Breast epithelium (tissue), 4 donors: ENCODE measurements around the gene CDK11B. TPM values are rescaled to one million over a fixed set of nuclear protein-coding genes. Genes with fewer than 3 reads are reported as not detected.

Experiments used
- DNase-seq, 2 donors: peaks; one replicate each; pipeline ENCODE4 v3.0.0-alpha.2; 2019; ENCODE audit warnings: low spot score in 2 of 2
- H3K27ac ChIP-seq, 2 donors: fragments of 200-600 bp; sonication (generic) in 1 of 2; one replicate each; pipeline ENCODE4 v1.5.1; 2016 to 2019; ENCODE audit warnings: mild to moderate bottlenecking in 1 of 2
- H3K27me3 ChIP-seq, 2 donors: fragments of 200-600 bp; sonication (generic) in 1 of 2; one replicate each; pipeline versions ENCODE4 v1.5.1 to v1.6.0; 2017 to 2019; ENCODE audit warnings: control low read depth in 1 of 2, mild to moderate bottlenecking in 1 of 2
- H3K36me3 ChIP-seq: fragments of 200-600 bp; one replicate; pipeline ENCODE4 v1.5.1; 2019
- H3K4me1 ChIP-seq, 2 donors: fragments of 200-600 bp; sonication (generic); one replicate each; pipeline ENCODE4 v1.5.1; 2016 to 2019; ENCODE audit warnings: control low read depth in 1 of 2
- H3K4me3 ChIP-seq, 3 donors: fragments of 200-600 bp; sonication (generic); 1 replicate in 2 of 3; 2 replicates in 1 of 3; pipeline ENCODE4 v1.5.1; 2016 to 2019; ENCODE audit warnings: mild to moderate bottlenecking in 3 of 3, moderate library complexity in 2 of 3
- H3K9me3 ChIP-seq, 2 donors: fragments of 200-600 bp; sonication (generic) in 1 of 2; one replicate each; pipeline ENCODE4 v1.5.1; 2016 to 2019; ENCODE audit warnings: control low read depth in 1 of 2
- POLR2A ChIP-seq: fragments of 450-650 bp; IDR thresholded peaks from one replicate; pipeline ENCODE4 v1.6.1; 2016; ENCODE audit warnings: antibody characterized with exemption, mild to moderate bottlenecking, moderate library complexity
- POLR2AphosphoS5 ChIP-seq, 3 donors: sonication (generic); formaldehyde crosslinking; IDR thresholded peaks; one replicate each; pipeline ENCODE4 v1.6.1; 2017; ENCODE audit warnings: antibody characterized with exemption in 3 of 3
- intact Hi-C: fragments of 100-400 bp; cut with DNase I; formaldehyde crosslinking; loops from one replicate; pipeline ENCODE4 v1.15.1; 2023; ENCODE audit warnings: low total_unique reads
- total RNA-seq, 3 donors: library from RNA; depleted of rRNA; stranded (reverse); fragments of >200 nt; gene quantifications; one replicate each; pipeline ENCODE4 v1.1.0, GENCODE V29; 2016
- TF ChIP-seq, protein P1 (sequence below), 3 donors: fragments of 450-650 bp; IDR thresholded peaks; one replicate each; pipeline ENCODE4 v1.5.1; 2016 to 2017; ENCODE audit warnings: antibody characterized with exemption in 3 of 3, mild to moderate bottlenecking in 3 of 3, moderate library complexity in 3 of 3

CDK11B gene
- total RNA-seq, 3 donors from 2014 or later: 17.4 to 30.3 (median 26.2) TPM

DNA sequence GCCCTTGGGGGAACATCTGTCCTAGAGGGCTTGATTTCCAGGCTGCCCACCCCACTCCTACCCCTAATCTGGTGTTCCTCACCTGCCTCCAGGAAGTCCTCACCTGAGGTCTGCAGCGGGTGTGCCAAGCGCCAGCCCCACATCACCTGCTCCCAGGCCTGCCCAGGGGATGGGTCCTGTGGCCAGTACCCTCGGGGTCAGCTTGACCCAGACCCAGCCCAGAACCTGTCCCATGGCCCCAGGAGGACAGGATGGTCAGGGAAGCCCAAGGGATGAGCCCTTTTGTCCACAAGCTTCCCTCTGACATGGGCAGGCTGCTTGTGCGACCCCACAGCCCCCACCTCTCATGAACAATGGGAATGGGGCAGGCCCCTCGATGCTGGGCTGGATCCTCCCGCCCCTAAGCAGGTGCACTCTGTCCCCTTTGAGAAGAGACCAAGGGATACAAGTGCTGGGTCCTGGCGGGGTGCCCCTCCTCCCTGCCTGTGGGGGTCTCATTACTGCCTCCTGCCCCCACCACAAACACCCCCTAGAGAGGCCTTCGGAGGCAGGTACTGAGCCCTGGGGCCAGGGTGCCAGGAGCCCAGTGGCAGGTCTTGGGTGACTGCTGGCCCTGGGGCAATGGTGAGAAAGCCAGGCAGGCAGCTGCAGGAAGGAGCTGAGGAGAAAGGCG lies 40.3 kb downstream of the CDK11B start:
- Histone ChIP-seq H3K27me3 (no peaks in the 10 kb centered on the region), H3K4me1 (peaks cover 14 to 18% of the 10 kb centered on the region in 2 donors), H3K27ac (no peak overlapping the region), H3K36me3 (no peaks in the 10 kb centered on the region), H3K4me3 (no peak overlapping the region), H3K9me3 (no peaks in the 10 kb centered on the region)
- TF ChIP-seq POLR2AphosphoS5 (IDR thresholded peaks at IDR 0.05) (no peak), POLR2A (no peak)
- TF ChIP-seq, protein P1, sequence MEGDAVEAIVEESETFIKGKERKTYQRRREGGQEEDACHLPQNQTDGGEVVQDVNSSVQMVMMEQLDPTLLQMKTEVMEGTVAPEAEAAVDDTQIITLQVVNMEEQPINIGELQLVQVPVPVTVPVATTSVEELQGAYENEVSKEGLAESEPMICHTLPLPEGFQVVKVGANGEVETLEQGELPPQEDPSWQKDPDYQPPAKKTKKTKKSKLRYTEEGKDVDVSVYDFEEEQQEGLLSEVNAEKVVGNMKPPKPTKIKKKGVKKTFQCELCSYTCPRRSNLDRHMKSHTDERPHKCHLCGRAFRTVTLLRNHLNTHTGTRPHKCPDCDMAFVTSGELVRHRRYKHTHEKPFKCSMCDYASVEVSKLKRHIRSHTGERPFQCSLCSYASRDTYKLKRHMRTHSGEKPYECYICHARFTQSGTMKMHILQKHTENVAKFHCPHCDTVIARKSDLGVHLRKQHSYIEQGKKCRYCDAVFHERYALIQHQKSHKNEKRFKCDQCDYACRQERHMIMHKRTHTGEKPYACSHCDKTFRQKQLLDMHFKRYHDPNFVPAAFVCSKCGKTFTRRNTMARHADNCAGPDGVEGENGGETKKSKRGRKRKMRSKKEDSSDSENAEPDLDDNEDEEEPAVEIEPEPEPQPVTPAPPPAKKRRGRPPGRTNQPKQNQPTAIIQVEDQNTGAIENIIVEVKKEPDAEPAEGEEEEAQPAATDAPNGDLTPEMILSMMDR (IDR thresholded peaks at IDR 0.05): no peak
- no peak for DNase-seq
- intact Hi-C loops: no loop called here

DNA sequence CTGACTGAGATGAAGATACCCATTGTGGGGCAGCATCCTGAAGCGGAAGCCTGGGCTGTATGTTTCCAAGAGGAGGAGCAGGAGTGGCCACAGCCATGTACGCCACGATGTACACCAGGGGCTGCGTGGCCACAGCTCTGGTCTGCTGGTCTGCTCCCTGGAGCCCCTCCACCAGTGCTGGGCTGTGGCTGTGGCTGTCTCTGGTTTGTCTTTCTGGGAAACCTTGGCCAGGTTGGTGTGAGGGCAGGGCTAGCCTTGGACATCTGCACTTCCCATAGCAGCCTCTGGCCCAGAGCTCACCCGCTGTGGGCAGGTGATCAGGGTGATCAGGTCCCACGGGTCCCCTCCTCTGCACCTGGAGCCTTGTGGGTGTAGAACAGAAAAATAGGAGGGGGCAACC lies 40.9 kb downstream of the CDK11B start:
- Histone ChIP-seq H3K4me1 (peaks cover 14 to 19% of the 10 kb centered on the region in 2 donors), H3K36me3 (no peaks in the 10 kb centered on the region), H3K9me3 (no peaks in the 10 kb centered on the region), H3K27ac (no peak overlapping the region), H3K27me3 (no peaks in the 10 kb centered on the region), H3K4me3 (no peak overlapping the region)
- TF ChIP-seq POLR2A: no peak
- TF ChIP-seq POLR2AphosphoS5 (IDR thresholded peaks at IDR 0.05): no peak
- TF ChIP-seq, protein P1 (IDR thresholded peaks at IDR 0.05): no peak
- intact Hi-C loops: no loop called here
- no peak for DNase-seq

DNA sequence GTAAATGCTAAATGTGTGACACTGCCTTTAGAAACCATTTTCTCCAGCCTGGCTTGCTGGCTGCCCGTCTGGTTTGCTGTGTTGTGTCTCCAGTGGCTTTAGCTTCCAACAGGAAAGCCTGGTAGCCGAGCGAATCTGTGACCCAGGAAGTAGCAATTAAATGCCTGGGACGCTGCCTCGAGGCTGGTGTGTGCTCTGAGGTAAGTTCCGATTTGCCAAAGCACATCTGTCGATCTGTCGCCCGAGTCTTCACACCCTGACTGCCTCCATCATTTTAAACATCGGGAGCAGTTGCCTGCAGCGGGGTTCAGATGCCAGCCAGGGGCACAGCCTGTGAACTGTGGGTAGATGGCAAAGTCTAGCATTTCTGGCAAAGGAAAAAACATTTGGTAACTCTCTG lies 41.3 kb downstream of the CDK11B start:
- TF ChIP-seq POLR2AphosphoS5 (IDR thresholded peaks at IDR 0.05): no peak
- TF ChIP-seq, protein P1 (IDR thresholded peaks at IDR 0.05): no peak
- TF ChIP-seq POLR2A: no peak
- no peaks in the 10 kb centered on the region for H3K36me3 ChIP-seq
- no peak overlapping the region for H3K4me3 ChIP-seq
- H3K27me3 ChIP-seq: no peaks in the 10 kb centered on the region
- no peak overlapping the region for H3K27ac ChIP-seq
- H3K4me1 ChIP-seq: peaks cover 14 to 19% of the 10 kb centered on the region in 2 donors
- H3K9me3 ChIP-seq: no peaks in the 10 kb centered on the region
- intact Hi-C loops: no loop called here
- no peak for DNase-seq

DNA sequence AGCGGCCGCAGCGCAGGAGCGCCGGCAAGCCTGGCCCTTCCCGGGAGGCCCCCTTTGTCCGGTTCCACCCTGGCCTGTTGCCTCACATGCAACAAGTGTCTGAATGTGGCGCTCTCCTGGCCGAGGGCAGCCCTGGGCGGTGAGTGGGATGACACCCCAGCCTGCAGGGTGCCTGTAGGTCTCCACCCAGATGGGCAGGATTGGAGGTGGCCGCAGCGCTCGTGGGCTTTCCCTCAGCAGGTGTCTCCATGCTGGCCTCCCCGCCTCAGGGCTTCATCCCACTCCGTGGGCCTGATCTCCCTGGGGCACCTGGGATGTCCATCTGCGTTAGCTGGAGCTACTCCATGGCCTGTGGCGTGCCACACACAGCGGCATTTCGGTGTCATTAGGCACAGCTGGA lies 42.0 kb downstream of the CDK11B start:
- H3K36me3 ChIP-seq: no peaks in the 10 kb centered on the region
- H3K27me3 ChIP-seq: no peaks in the 10 kb centered on the region
- no peaks in the 10 kb centered on the region for H3K9me3 ChIP-seq
- no peak for TF ChIP-seq POLR2AphosphoS5 (IDR thresholded peaks at IDR 0.05)
- TF ChIP-seq, protein P1 (IDR thresholded peaks at IDR 0.05): no peak
- TF ChIP-seq POLR2A: no peak
- peaks cover 14 to 19% of the 10 kb centered on the region in 2 donors for H3K4me1 ChIP-seq
- H3K27ac ChIP-seq: no peak overlapping the region
- no peak for DNase-seq
- peak overlapping the region; percentile 75 to 97 (median 96) for H3K4me3 ChIP-seq
- intact Hi-C loops: no loop called here

DNA sequence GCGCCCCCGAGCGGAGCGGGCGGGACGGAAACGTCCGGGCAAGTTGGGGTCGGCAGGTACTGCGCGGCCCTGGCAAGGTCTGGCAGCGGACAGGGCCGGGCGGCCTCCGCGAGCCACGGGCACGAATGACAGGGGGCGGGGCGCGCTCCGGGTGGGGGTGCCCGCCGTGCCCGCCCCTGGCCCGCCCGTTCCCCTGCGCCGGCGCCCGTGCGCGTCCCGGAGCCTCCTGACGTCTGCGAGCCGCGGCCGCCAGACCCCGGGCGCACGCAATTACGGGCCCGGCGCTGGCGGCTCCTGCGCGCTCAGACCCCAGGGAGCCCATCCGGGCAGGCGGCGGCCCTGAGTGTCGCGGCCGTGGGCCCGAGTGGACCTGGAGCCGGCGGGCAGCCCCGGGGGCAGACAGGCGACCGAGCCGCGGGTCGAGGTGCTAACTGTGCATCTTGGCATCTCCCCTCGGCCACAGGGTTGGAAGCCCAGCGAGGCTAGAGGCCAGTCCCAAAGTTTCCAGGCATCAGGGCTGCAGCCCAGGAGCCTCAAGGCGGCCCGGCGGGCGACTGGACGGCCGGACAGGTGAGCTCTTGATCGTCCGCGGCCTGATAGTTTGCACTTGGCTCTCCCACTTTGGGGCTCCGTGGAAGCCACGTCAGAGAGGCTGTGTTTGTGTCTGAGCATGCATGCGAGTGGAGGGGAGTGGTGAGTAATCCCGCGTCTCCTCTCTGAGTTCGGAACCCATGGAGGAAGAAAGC lies 42.6 kb downstream of the CDK11B start:
- DNase-seq: no peak
- Histone ChIP-seq H3K4me1 (peaks cover 14 to 19% of the 10 kb centered on the region in 2 donors), H3K9me3 (no peaks in the 10 kb centered on the region)

More for the DNA sequence above, 42.6 kb downstream of the CDK11B start:
- no peaks in the 10 kb centered on the region for H3K36me3 ChIP-seq
- no peaks in the 10 kb centered on the region for H3K27me3 ChIP-seq
- peak overlapping the region; percentile 96 to 100 for H3K27ac ChIP-seq
- TF ChIP-seq, protein P1 (IDR thresholded peaks at IDR 0.05): no peak
- TF ChIP-seq POLR2AphosphoS5 (IDR thresholded peaks at IDR 0.05) (no peak), POLR2A (no peak)
- peak overlapping the region; percentile 75 to 97 (median 96) for H3K4me3 ChIP-seq
- intact Hi-C loops: no loop called here
